ENCODE results near the gene ARVCF. TPM values are rescaled to one million over a fixed set of nuclear protein-coding genes. Genes with fewer than 3 reads are reported as not detected.

The ARVCF gene
- total RNA-seq, 1 donor from 2014 or later: 4.1 TPM

- Mint-ChIP-seq H3K4me3 (peak overlapping the region; percentile 94), H3K4me1 (peaks cover 28% of the 10 kb centered on the region), H3K9me3 (no peaks in the 10 kb centered on the region), H3K36me3 (ENCODE audit: low read depth) (peaks cover 9% of the 10 kb centered on the region), H3K27ac (peak overlapping the region; percentile 85), H3K27me3 (peaks cover 11% of the 10 kb centered on the region)
- DNase-seq: no peak
- intact Hi-C loops (cut with micrococcal nuclease): loop anchor here (5.0 kb wide), 2 partner anchors 95 to 110 kb away; partner anchors contain the start of genes RANBP1, TRMT2A and ZDHHC8
Measured at GRCh38 chr22:20022231-20022977, 5.8 kb upstream of the ARVCF start.

DNA sequence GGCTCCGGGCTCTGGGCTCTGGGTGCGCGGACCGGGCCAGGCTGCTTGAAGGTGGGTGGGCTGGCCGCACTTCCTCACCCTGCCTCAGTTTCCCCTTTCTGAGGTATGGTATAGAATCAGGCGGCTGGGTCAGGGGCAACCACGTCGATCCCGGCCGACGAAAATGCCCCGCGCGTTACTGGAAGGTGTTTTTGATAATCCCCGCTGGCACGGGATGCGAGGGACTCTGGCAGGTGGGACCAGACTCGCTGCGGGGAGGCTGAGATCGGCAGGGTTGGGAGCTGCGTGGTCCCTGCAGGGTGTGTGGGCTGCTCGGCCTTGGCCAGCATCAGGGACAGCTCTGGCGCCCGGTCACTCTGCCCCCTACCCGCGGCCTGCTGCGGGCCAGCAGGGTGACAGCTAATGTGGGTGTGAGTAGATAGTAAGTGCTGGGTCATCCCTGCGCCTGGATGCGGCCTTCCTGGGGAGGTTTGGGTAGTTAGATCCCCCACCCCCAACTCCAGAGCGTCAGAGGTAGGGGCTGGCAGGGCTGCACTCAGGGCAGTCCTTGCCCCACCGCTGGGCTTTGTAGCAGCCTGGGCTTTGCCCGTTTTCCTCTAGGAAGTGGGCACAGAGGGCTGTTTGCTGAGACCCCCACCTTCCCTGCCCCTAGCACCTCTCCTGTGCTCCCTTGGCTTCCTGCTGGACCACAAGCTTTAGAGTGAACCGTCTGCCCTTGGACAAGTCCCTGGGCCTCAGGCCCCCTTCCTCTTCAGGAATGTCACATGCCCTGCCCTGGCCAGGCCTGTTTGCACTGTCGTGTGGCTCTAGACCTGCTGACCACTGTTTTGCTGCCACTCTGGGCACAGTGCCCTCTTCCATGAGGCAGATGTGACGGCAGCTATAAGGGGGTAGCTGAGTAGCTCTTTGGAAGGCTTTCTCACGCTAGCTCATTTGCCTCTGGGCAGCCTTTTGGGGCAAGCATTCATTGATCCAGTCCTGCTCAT, 4.9 kb upstream of the ARVCF start:
- no peak for DNase-seq
- H3K4me1 Mint-ChIP-seq: peaks cover 31% of the 10 kb centered on the region
- H3K27ac Mint-ChIP-seq: peak overlapping the region; percentile 85
- intact Hi-C loops (cut with micrococcal nuclease): loop anchor here (2.0 to 5.0 kb wide), 3 partner anchors 59 to 111 kb away; partner anchors contain the start of genes DGCR8, RANBP1, TRMT2A and ZDHHC8
- no peaks in the 10 kb centered on the region for H3K9me3 Mint-ChIP-seq
- peaks cover 12% of the 10 kb centered on the region for H3K27me3 Mint-ChIP-seq
- peak overlapping the region; percentile 94 for H3K4me3 Mint-ChIP-seq
- peaks cover 9% of the 10 kb centered on the region for H3K36me3 Mint-ChIP-seq (ENCODE audit: low read depth)

- peaks cover 9% of the 10 kb centered on the region for H3K36me3 Mint-ChIP-seq (ENCODE audit: low read depth)
- peak within 1 kb of the TSS; percentile 88 for H3K27ac Mint-ChIP-seq
- no peaks in the 10 kb centered on the region for H3K9me3 Mint-ChIP-seq
- peaks cover 12% of the 10 kb centered on the region for H3K27me3 Mint-ChIP-seq
- peak within 1 kb of the TSS; percentile 94 for H3K4me3 Mint-ChIP-seq
- intact Hi-C loops (cut with micrococcal nuclease): loop anchor here (2.0 to 5.0 kb wide), 3 partner anchors 60 to 112 kb away; partner anchors contain the start of genes DGCR8, RANBP1, TRMT2A and ZDHHC8
- H3K4me1 Mint-ChIP-seq: peaks cover 29% of the 10 kb centered on the region
- peak; percentile 99 for DNase-seq
Measured at GRCh38 chr22:20020533-20021195, 4.0 kb upstream of the ARVCF start, which contains the start of gene TANGO2. TSS of gene TANGO2 (plus strand) at chr22:20021110. CDS start at chr22:20036799, 15,689 bp downstream.

- H3K27ac Mint-ChIP-seq: peak overlapping the region; percentile 88
Measured at GRCh38 chr22:20019661-20020532, 3.3 kb upstream of the ARVCF start.

GRCh38 chr22:20018001-20018400, 1.4 kb upstream of the ARVCF start:
- intact Hi-C loops (cut with micrococcal nuclease): no loop called here
- Mint-ChIP-seq H3K4me3 (peak overlapping the region; percentile 89), H3K36me3 (ENCODE audit: low read depth) (peaks cover 2% of the 10 kb centered on the region), H3K9me3 (no peaks in the 10 kb centered on the region), H3K4me1 (peaks cover 24% of the 10 kb centered on the region), H3K27me3 (peaks cover 25% of the 10 kb centered on the region), H3K27ac (no peak overlapping the region)
- DNase-seq: no peak

More at GRCh38 chr22:20019661-20020532, 3.3 kb upstream of the ARVCF start:
- intact Hi-C loops (cut with micrococcal nuclease): loop anchor here (2.0 to 5.0 kb wide), 3 partner anchors 61 to 112 kb away; partner anchors contain the start of genes DGCR8, RANBP1, TRMT2A and ZDHHC8
- Mint-ChIP-seq H3K36me3 (ENCODE audit: low read depth) (peaks cover 6% of the 10 kb centered on the region), H3K4me1 (peaks cover 26% of the 10 kb centered on the region), H3K4me3 (peak overlapping the region; percentile 94), H3K9me3 (no peaks in the 10 kb centered on the region), H3K27me3 (peaks cover 20% of the 10 kb centered on the region)
- DNase-seq: peak; percentile 64

DNA sequence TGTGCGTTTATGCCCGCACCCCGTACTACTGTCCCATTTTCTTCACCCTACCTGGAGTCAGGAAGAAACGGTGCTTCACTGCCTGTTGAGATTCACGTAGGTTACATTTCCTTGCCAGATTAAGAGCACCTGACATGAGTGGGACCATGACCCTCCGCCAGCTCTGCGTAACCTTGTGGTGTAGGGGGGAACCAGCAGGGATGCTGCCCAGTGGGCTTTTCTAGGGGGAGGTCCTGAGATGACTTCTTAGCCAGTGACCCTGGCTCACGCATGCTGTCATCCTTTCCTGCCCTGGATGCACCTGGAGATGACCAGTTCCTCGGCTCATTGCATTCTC, 967 bp upstream of the ARVCF start:
- no peak for DNase-seq
- intact Hi-C loops (cut with micrococcal nuclease): no loop called here
- peaks cover 22% of the 10 kb centered on the region for H3K4me1 Mint-ChIP-seq
- H3K27me3 Mint-ChIP-seq: peaks cover 25% of the 10 kb centered on the region
- no peaks in the 10 kb centered on the region for H3K9me3 Mint-ChIP-seq
- no peak overlapping the region for H3K27ac Mint-ChIP-seq
- H3K36me3 Mint-ChIP-seq (ENCODE audit: low read depth): peaks cover 2% of the 10 kb centered on the region
- peak overlapping the region; percentile 89 for H3K4me3 Mint-ChIP-seq

DNA sequence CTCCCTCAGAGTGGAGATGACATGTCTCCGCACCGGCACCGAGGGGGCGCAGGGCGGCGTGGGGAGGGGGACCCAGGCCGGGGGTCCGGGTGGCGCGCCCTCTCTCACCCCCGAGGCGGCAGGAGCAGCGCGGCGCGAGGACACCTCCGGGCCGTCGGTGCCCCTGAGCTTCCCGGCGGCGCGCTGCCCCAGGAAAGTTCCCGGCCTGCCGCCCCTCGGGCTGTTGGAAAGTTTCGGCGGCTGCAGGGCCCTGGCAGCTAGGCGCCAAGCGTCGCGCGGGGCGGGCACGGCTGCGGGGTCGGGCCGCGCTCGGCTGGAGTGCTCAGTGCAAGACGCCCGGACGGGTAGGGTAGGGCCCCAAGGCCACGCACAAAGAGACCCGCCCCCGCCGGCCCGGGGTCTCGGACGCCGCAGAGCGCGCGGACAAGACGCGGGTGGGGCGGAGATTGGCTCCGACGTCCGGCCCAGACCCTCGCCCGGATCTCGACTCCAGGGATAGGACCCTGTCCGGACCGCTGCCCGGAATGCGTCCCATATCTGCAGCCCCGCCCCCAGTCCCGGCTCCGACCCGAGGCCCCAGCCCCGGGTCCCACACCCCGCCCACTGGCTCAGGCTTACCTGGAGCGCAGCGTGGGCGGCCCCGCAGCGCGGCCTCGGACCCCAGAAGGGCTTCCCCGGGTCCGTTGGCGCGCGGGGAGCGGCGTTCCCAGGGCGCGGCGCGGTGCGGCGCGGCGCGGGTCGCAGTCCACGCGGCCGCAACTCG, 471 bp downstream of the ARVCF start:
- Mint-ChIP-seq H3K4me3 (peak overlapping the region; percentile 89), H3K4me1 (peaks cover 12% of the 10 kb centered on the region), H3K9me3 (no peaks in the 10 kb centered on the region), H3K27me3 (peaks cover 25% of the 10 kb centered on the region), H3K36me3 (ENCODE audit: low read depth) (peaks cover 2% of the 10 kb centered on the region), H3K27ac (no peak overlapping the region)
- intact Hi-C loops (cut with micrococcal nuclease): loop anchor here (1.0 kb wide), 1 partner anchor 46 kb away; no protein-coding TSS in a partner anchor
- no peak for DNase-seq

DNA sequence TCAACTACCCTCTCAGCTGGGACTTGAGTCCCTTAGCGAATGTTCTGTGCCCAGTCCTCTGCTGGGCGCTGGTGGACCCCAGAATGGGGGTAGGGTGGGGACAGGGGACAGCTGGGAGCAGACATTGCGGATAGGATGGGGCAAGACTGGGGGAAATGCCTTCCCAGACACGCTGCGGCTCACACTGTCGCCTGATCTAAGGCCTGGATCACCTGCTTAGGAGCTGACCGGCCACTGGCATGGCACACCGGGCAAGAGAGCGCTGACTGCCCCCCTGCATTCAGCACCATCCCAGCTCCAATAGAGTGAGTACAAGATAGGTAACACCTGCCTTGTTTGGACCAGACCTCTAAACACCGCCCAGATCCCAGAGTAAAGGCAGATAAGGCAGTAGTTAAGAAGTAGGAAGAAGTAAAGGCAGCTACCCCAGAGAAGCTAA, 1.4 kb downstream of the ARVCF start:
- no peak for DNase-seq
- H3K9me3 Mint-ChIP-seq: no peaks in the 10 kb centered on the region
- peak overlapping the region; percentile 43 for H3K4me3 Mint-ChIP-seq
- no peaks in the 10 kb centered on the region for H3K36me3 Mint-ChIP-seq (ENCODE audit: low read depth)
- peaks cover 25% of the 10 kb centered on the region for H3K27me3 Mint-ChIP-seq
- peaks cover 8% of the 10 kb centered on the region for H3K4me1 Mint-ChIP-seq
- H3K27ac Mint-ChIP-seq: no peak overlapping the region
- intact Hi-C loops (cut with micrococcal nuclease): no loop called here

DNA sequence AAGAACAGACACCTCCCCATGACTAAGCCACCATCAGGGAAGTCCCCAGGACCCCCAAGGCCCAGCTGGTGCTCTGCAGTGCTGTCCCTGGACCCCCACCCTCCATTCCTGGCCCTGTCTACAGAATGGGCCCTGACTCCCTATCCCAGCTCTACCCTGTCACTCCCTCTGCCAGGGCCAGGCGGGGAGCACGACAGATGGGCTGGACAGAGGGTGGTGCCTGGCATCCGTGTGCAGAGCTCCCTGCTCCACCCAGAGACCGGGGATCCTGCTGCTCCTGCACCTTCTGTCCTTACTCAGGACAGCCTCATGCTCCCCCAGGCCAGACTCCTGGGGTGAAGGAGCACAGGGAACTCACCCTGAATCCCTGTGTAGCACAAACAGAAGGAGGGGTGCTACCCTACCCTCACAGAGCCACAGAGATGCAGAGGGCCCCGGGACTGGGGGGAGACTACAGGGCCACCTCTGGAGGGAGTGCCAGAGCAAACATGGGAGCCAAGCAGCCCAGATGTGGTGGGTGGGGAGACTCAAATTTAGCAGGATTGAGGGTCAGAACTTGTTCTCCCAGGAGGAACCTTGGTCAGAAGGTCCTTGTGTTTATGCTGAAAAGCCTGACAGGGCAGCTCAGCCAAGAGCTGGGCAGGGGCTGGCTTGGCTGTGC, 2.0 kb downstream of the ARVCF start:
- no peak overlapping the region for H3K4me3 Mint-ChIP-seq

GRCh38 chr22:20013382-20013871, 3.2 kb downstream of the ARVCF start:
- Mint-ChIP-seq H3K27me3 (peaks cover 23% of the 10 kb centered on the region), H3K4me3 (no peak overlapping the region), H3K27ac (no peak overlapping the region), H3K36me3 (ENCODE audit: low read depth) (no peaks in the 10 kb centered on the region), H3K9me3 (no peaks in the 10 kb centered on the region), H3K4me1 (peaks cover 5% of the 10 kb centered on the region)
- intact Hi-C loops (cut with micrococcal nuclease): no loop called here
- DNase-seq: peak; percentile 72

More for the DNA sequence above, 2.0 kb downstream of the ARVCF start:
- Mint-ChIP-seq H3K9me3 (no peaks in the 10 kb centered on the region), H3K4me1 (peaks cover 7% of the 10 kb centered on the region), H3K36me3 (ENCODE audit: low read depth) (no peaks in the 10 kb centered on the region), H3K27ac (no peak overlapping the region), H3K27me3 (peaks cover 25% of the 10 kb centered on the region)
- intact Hi-C loops (cut with micrococcal nuclease): no loop called here
- no peak for DNase-seq

GRCh38 chr22:20012741-20013331, 3.8 kb downstream of the ARVCF start:
- intact Hi-C loops (cut with micrococcal nuclease): no loop called here
- Mint-ChIP-seq H3K36me3 (ENCODE audit: low read depth) (no peaks in the 10 kb centered on the region), H3K27ac (no peak overlapping the region), H3K4me1 (peaks cover 5% of the 10 kb centered on the region), H3K9me3 (no peaks in the 10 kb centered on the region), H3K27me3 (peaks cover 20% of the 10 kb centered on the region), H3K4me3 (no peak overlapping the region)
- DNase-seq: no peak

Measured in activated CD4-positive, alpha-beta T cell treated with anti-CD3 and anti-CD28 coated beads, Interleukin-2, amount 10 ng/mL, durations not matched to agents 24 days and 14 days (primary cell).